GM12878 (cell line): ENCODE data around the gene ALG5. TPM values are rescaled to one million over a fixed set of nuclear protein-coding genes. Genes with fewer than 3 reads are reported as not detected.

ENCODE experiments used
- ATAC-seq: fragments of 200-7000 bp; cut with Tn5 transposase; 3 replicates; pipeline ENCODE4 v1.9.1; 2020; ENCODE audit warnings: mild to moderate bottlenecking, moderate library complexity
- BruUV-seq: library from RNA; stranded (reverse); fragments of 400-500 nt; replicated peaks from 2 replicates; lab custom pipeline; 2021; lab: Mats Ljungman, UMichigan
- CTCF ChIA-PET: fragments of 300-600 bp; sonication (Branson Sonifier 250); formaldehyde crosslinking; extraction: SDS; loops from one replicate; lab custom pipeline; 2021; ENCODE audit warnings: inconsistent platforms; lab: Yijun Ruan, JAX
- POLR2A ChIA-PET: fragments of 350-600 bp; formaldehyde crosslinking; extraction: SDS; loops from one replicate; lab custom pipeline; 2021; ENCODE audit warnings: inconsistent platforms; lab: Charles Lee
- RAD21 ChIA-PET: fragments of 300-600 bp; sonication (Branson Sonifier 250); formaldehyde crosslinking; loops from one replicate; lab custom pipeline; 2023; ENCODE audit warnings: antibody characterized with exemption; ENCODE audit not compliant: unreplicated experiment; lab: Charles Lee
- SMC1A ChIA-PET: fragments of 300-600 bp; sonication (Branson Sonifier 250); formaldehyde crosslinking; loops from one replicate; lab custom pipeline; 2023; ENCODE audit not compliant: unreplicated experiment, uncharacterized antibody; lab: Charles Lee
- DNase-seq: peaks from one replicate; pipeline ENCODE4 v3.0.0-alpha.2; 2011; ENCODE audit warnings: low read depth, low spot score
- FAIRE-seq: peaks from 3 replicates; lab custom pipeline; 2011; peaks lifted over from hg19 to GRCh38; lab: Jason Lieb, UNC
- H2AFZ ChIP-seq: 2 replicates; pipeline ENCODE4 v1.6.0; 2011; ENCODE audit warnings: low read depth, low read length, control low read depth; ENCODE audit not compliant: control insufficient read depth
- H3K27ac ChIP-seq: 2 replicates; pipeline ENCODE4 v1.5.1; 2011; ENCODE audit warnings: control low read depth; ENCODE audit not compliant: control insufficient read depth, insufficient read depth
- H3K27me3 ChIP-seq, 2 experiments: replicated peaks in 1 of 2; 2 replicates each; pipeline versions ENCODE4 v1.6.0 to v1.6.1; 2011; ENCODE audit warnings: low read length in 1 of 2; ENCODE audit not compliant: control insufficient read depth in 2 of 2, insufficient read depth in 2 of 2
- H3K36me3 ChIP-seq, 2 experiments: 2 replicates each; pipeline ENCODE4 v1.5.1; 2011; ENCODE audit warnings: low read length in 1 of 2; ENCODE audit not compliant: control insufficient read depth in 2 of 2, insufficient read depth in 2 of 2
- H3K4me1 ChIP-seq: 2 replicates; pipeline ENCODE4 v1.6.1; 2011; ENCODE audit warnings: mild to moderate bottlenecking, low read length, moderate library complexity, mixed read lengths; ENCODE audit not compliant: control insufficient read depth, insufficient read depth
- H3K4me2 ChIP-seq: 2 replicates; pipeline ENCODE4 v1.6.0; 2011; ENCODE audit warnings: control low read depth; ENCODE audit not compliant: control insufficient read depth, insufficient read depth
- H3K4me3 ChIP-seq: fragments of 200-600 bp; sonication (generic); 2 replicates; pipeline ENCODE4 v1.5.1; 2016
- H3K79me2 ChIP-seq: 2 replicates; pipeline ENCODE4 v1.6.0; 2011; ENCODE audit warnings: low read length; ENCODE audit not compliant: control insufficient read depth, insufficient read depth
- H3K9ac ChIP-seq: 2 replicates; pipeline ENCODE4 v1.8.0; 2011; ENCODE audit warnings: low read length, control low read depth, mixed read lengths; ENCODE audit not compliant: control insufficient read depth, insufficient read depth
- H3K9me3 ChIP-seq: replicated peaks from 3 replicates; pipeline ENCODE4 v1.5.1; 2011; ENCODE audit warnings: mild to moderate bottlenecking, low read length; ENCODE audit not compliant: control insufficient read depth, insufficient read depth
- H4K20me1 ChIP-seq: 2 replicates; pipeline ENCODE4 v1.6.0; 2011; ENCODE audit not compliant: control insufficient read depth, insufficient read depth
- ATF7 ChIP-seq: fragments of 450-650 bp; IDR thresholded peaks from 2 replicates; pipeline ENCODE4 v1.6.1; 2016; ENCODE audit warnings: low read depth, mild to moderate bottlenecking
- CBFB ChIP-seq: IDR thresholded peaks from 2 replicates; pipeline ENCODE4 v1.6.1; 2016; ENCODE audit warnings: antibody characterized with exemption, low read depth
- EP300 ChIP-seq, 2 experiments: fragments of 150-350 bp in 1 of 2; IDR thresholded peaks; 2 replicates each; pipeline ENCODE4 v1.6.1; 2011 to 2012; ENCODE audit warnings: low read depth in 2 of 2, low read length in 2 of 2, borderline replicate concordance in 1 of 2, improper control_type of control experiment in 1 of 2, inconsistent platforms in 1 of 2; ENCODE audit not compliant: control insufficient read depth in 1 of 2
- EZH2 ChIP-seq: IDR thresholded peaks from 2 replicates; pipeline ENCODE4 v1.6.1; 2012; ENCODE audit warnings: low read depth, mild to moderate bottlenecking, control low read depth, inconsistent platforms, low read length, borderline replicate concordance; ENCODE audit not compliant: control insufficient read depth
- JUNB ChIP-seq: IDR thresholded peaks from 2 replicates; pipeline ENCODE4 v1.6.1; 2016; ENCODE audit warnings: antibody characterized with exemption, mild to moderate bottlenecking
- MEF2B ChIP-seq: fragments of 450-650 bp; IDR thresholded peaks from 2 replicates; pipeline ENCODE4 v1.6.1; 2018; ENCODE audit warnings: mild to moderate bottlenecking, moderate library complexity; ENCODE audit not compliant: partially characterized antibody, poor library complexity, severe bottlenecking
- NFYB ChIP-seq: IDR thresholded peaks from 2 replicates; pipeline ENCODE4 v1.6.1; 2011; ENCODE audit warnings: low read depth, mild to moderate bottlenecking, low read length, improper control_type of control experiment, moderate library complexity; ENCODE audit not compliant: insufficient read depth
- PAX5 ChIP-seq: IDR thresholded peaks from 2 replicates; pipeline ENCODE4 v1.6.1; 2011; ENCODE audit warnings: low read depth, low read length, borderline replicate concordance
- RUNX3 ChIP-seq: IDR thresholded peaks from 2 replicates; pipeline ENCODE4 v1.6.1; 2012; ENCODE audit warnings: low read length, inconsistent platforms
- SMAD1 ChIP-seq: fragments of 450-650 bp; IDR thresholded peaks from 2 replicates; pipeline ENCODE4 v1.6.1; 2018; ENCODE audit warnings: mild to moderate bottlenecking, low read depth; ENCODE audit not compliant: partially characterized antibody
- SMAD5 ChIP-seq: IDR thresholded peaks from 2 replicates; pipeline ENCODE4 v1.6.1; 2016; ENCODE audit warnings: antibody characterized with exemption, low read depth
- SPI1 ChIP-seq: IDR thresholded peaks from 2 replicates; pipeline ENCODE4 v1.6.1; 2011; ENCODE audit warnings: low read depth, mild to moderate bottlenecking, low read length, moderate library complexity, borderline replicate concordance; ENCODE audit not compliant: insufficient read depth
- TBL1XR1 ChIP-seq: IDR thresholded peaks from 2 replicates; pipeline ENCODE4 v1.6.1; 2012; ENCODE audit warnings: low read depth, low read length, improper control_type of control experiment
- YY1 ChIP-seq: IDR thresholded peaks from 2 replicates; pipeline ENCODE4 v1.6.1; 2011; ENCODE audit warnings: low read depth, mild to moderate bottlenecking, low read length
- ZNF384 ChIP-seq: IDR thresholded peaks from 2 replicates; pipeline ENCODE4 v1.6.1; 2012; ENCODE audit warnings: low read depth, mild to moderate bottlenecking, low read length, improper control_type of control experiment, borderline replicate concordance
- WGBS: methylation state at CpG from one replicate; pipeline ENCODE4 v1.1.6; 2016; ENCODE audit warnings: low lambda C conversion rate; ENCODE audit not compliant: insufficient replicate concordance, insufficient coverage; ENCODE audit errors: missing lambda C conversion rate; 5-methylcytosine and 5-hydroxymethylcytosine counted together
- in situ Hi-C: fragments of 300-500 bp; cut with MboI; formaldehyde crosslinking; loops from 9 replicates; pipeline ENCODE4 v1.14.3; 2018; ENCODE audit warnings: mixed read lengths
- intact Hi-C: fragments of 100-400 bp; cut with micrococcal nuclease; formaldehyde crosslinking; loops from one replicate; pipeline ENCODE4 v1.14.2; 2022; ENCODE audit not compliant: unreplicated experiment
- polyA plus RNA-seq, 11 experiments: library from polyadenylated mRNA; depleted of rRNA in 4 of 11; unstranded in 6 of 11; stranded (reverse) in 5 of 11; fragments of >200 nt; fragmentation: Nextera tagmentation in 4 of 11; fragmentation: Illumina TruSeq in 1 of 11; extraction: Ambion mirVana in 4 of 11; extraction: Trizol in 1 of 11; gene quantifications; 1 replicate in 1 of 11; 2 replicates in 10 of 11; pipeline versions ENCODE4 v1.2.1 to v1.2.3, GENCODE V29; 2011 to 2016; ENCODE audit warnings: inconsistent platforms in 2 of 11, missing spikeins in 2 of 11, low read depth in 1 of 11
- total RNA-seq, 4 experiments: library from RNA; depleted of rRNA in 3 of 4; stranded (reverse); fragments of >200 nt in 3 of 4; fragmentation: Illumina TruSeq in 1 of 4; extraction: Trizol in 1 of 4; gene quantifications; 2 replicates each; pipeline versions ENCODE4 v1.2.1 to v1.2.3, GENCODE V29; 2013 to 2021
- TF ChIP-seq, protein P1 (sequence below): fragments of 450-650 bp; formaldehyde crosslinking; IDR thresholded peaks from 2 replicates; pipeline ENCODE4 v1.4.0; 2022; ENCODE audit warnings: mild to moderate bottlenecking, moderate library complexity

ALG5 gene
- total and polyA plus RNA-seq, 10 of the 15 experiments (the other 5 are each of a cell fraction or from before 2014, with no cell fraction given) = 23.9 to 82.2 (median 42.5) TPM

DNA sequence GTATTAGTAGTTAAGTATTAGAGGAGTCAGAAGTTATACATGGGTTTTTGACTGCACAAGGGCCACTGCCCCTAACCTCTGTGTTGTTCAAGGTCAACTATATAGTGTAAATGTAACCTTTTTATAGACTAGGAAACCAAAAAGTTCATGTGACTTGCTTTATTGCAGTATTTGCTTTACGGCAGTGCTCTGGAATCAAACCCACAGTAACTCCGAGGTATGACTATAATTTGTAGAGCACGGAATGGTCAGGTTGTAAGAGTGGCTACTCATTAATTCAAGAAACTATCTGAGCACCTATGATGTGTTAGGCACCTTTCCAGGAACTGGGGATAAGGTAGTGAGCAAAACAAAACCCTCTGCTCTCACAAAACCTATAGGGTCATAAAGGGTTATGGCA is 38.1 kb upstream of the ALG5 start:
- no peaks in the 10 kb centered on the region for H4K20me1 ChIP-seq
- 94% methylated on average over 3 of the region's 3 CpGs for WGBS
- H3K79me2 ChIP-seq = no peaks in the 10 kb centered on the region
- ATAC-seq (no peak), DNase-seq (no peak), FAIRE-seq (no peak)
- ChIA-PET SMC1A (no interaction called here), POLR2A (interaction anchor here (0.6 to 0.7 kb wide), 2 partner anchors 547 to 698 kb away, joined by 3 read pairs; no protein-coding TSS in a partner anchor), CTCF (interaction anchor here (0.7 to 0.9 kb wide), 2 partner anchors 10 to 64 kb away, joined by 3 read pairs; no protein-coding TSS in a partner anchor), RAD21 (no interaction called here)
- H3K4me3 ChIP-seq = no peak overlapping the region
- H3K27ac ChIP-seq = no peak overlapping the region
- intact Hi-C loops (no loop called here), in situ Hi-C loops (no loop called here)
- no peak overlapping the region for H3K4me2 ChIP-seq
- no peaks in the 10 kb centered on the region for H3K9me3 ChIP-seq
- TF ChIP-seq EZH2 (no peak), NFYB (no peak), SMAD1 (no peak), PAX5 (no peak), YY1 (no peak)
- H3K27me3 ChIP-seq = no peaks in the 10 kb centered on the region
- no peaks in the 10 kb centered on the region for H3K4me1 ChIP-seq
- peaks cover 0 to 29% of the 10 kb centered on the region in 2 experiments; a peak in 2 of 4 replicates for H3K36me3 ChIP-seq
- H2AFZ ChIP-seq = no peak overlapping the region
- BruUV-seq = no TSS peak
- no peak overlapping the region for H3K9ac ChIP-seq

DNA sequence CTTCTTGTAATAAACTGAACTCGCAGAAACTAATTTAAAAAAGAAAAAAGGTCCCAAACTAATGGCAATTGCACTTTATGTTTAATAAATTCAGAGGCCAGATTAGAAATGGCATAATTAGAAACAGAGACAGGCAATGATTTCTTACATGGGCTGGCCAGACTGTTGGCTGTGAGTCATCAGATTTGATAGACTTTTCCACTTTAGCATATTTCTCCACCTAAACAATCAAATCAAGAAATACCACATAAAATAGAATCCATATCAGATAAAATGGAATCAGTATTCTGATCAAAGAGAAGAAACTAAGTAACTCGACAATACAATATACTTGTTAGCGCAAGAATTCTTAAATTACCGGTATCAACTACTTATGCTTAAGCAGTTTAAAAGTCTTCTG is 30.5 kb upstream of the ALG5 start:
- ChIA-PET RAD21 (no interaction called here), POLR2A (no interaction called here), CTCF (no interaction called here), SMC1A (interaction anchor here (1.3 kb wide), 1 partner anchor 12 kb away, joined by 4 read pairs; no protein-coding TSS in a partner anchor)
- H3K4me2 ChIP-seq = no peak overlapping the region
- H4K20me1 ChIP-seq = no peaks in the 10 kb centered on the region
- H3K27me3 ChIP-seq = no peaks in the 10 kb centered on the region
- H3K4me3 ChIP-seq = no peak overlapping the region
- no peak for DNase-seq
- no peak overlapping the region for H3K27ac ChIP-seq
- in situ Hi-C loops = no loop called here
- no peak for FAIRE-seq
- BruUV-seq = no TSS peak
- no peak overlapping the region for H2AFZ ChIP-seq
- ATAC-seq = no peak
- no peaks in the 10 kb centered on the region for H3K9me3 ChIP-seq
- H3K9ac ChIP-seq = no peak overlapping the region
- H3K36me3 ChIP-seq = peaks cover 0 to 16% of the 10 kb centered on the region in 2 experiments; a peak in 3 of 4 replicates
- no peaks in the 10 kb centered on the region for H3K79me2 ChIP-seq
- 98% methylated on average over 4 of the region's 4 CpGs for WGBS
- no peaks in the 10 kb centered on the region for H3K4me1 ChIP-seq
- intact Hi-C loops = no loop called here
- TF ChIP-seq RUNX3 = no peak
- no peak for TF ChIP-seq ZNF384
- TF ChIP-seq ATF7 = no peak
- no peak for TF ChIP-seq JUNB
- no peak for TF ChIP-seq MEF2B
- TF ChIP-seq SPI1 = no peak
- TF ChIP-seq, protein P1, sequence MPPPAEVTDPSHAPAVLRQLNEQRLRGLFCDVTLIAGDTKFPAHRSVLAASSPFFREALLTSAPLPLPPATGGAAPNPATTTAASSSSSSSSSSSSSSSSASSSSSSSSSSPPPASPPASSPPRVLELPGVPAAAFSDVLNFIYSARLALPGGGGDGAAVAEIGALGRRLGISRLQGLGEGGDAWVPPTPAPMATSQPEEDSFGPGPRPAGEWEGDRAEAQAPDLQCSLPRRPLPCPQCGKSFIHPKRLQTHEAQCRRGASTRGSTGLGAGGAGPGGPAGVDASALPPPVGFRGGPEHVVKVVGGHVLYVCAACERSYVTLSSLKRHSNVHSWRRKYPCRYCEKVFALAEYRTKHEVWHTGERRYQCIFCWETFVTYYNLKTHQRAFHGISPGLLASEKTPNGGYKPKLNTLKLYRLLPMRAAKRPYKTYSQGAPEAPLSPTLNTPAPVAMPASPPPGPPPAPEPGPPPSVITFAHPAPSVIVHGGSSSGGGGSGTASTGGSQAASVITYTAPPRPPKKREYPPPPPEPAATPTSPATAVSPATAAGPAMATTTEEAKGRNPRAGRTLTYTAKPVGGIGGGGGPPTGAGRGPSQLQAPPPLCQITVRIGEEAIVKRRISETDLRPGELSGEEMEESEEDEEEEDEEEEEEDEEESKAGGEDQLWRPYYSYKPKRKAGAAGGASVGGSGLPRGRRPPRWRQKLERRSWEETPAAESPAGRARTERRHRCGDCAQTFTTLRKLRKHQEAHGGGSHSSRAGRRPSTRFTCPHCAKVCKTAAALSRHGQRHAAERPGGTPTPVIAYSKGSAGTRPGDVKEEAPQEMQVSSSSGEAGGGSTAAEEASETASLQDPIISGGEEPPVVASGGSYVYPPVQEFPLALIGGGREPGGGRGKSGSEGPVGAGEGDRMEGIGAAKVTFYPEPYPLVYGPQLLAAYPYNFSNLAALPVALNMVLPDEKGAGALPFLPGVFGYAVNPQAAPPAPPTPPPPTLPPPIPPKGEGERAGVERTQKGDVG (CRISPR knock-in tag) = no peak
- no peak for TF ChIP-seq SMAD5
- TF ChIP-seq EP300 (IDR thresholded peaks at IDR 0.05; ENCODE audit: borderline replicate concordance in 1 of 2, control insufficient read depth in 1 of 2, low read depth in 2 of 2, low read length in 2 of 2) = no peak
- no peak for TF ChIP-seq CBFB
- no peak for TF ChIP-seq TBL1XR1
